Measurements from ENCODE around the gene PLA2G4A.

PLA2G4A gene

GRCh38 chr1:186793582-186793927 is 35.2 kb upstream of the PLA2G4A start:
- no peak overlapping the region for H3K9ac ChIP-seq (ENCODE audit: insufficient read length)
- no peak for DNase-seq (ENCODE audit: low read depth, low spot score)
- no peaks in the 10 kb centered on the region for H3K36me3 ChIP-seq (ENCODE audit: insufficient read depth, low read length)
- no peaks in the 10 kb centered on the region for H3K9me3 ChIP-seq (ENCODE audit: low read depth, low read length)
- no peak for TF ChIP-seq FOXP2 (optimal IDR thresholded peaks at IDR 0.05; ENCODE audit: control extremely low read depth, extremely low read length, insufficient read depth)
- TF ChIP-seq EZH2 (IDR thresholded peaks at IDR 0.05) = no peak
- no peak for TF ChIP-seq POLR2AphosphoS5 (IDR thresholded peaks at IDR 0.05; ENCODE audit: borderline replicate concordance, low read depth, low read length)
- no peak overlapping the region for H3K27ac ChIP-seq
- H3K4me3 ChIP-seq = no peak overlapping the region

- H3K4me3 ChIP-seq = no peak overlapping the region
- no peak overlapping the region for H3K9ac ChIP-seq (ENCODE audit: insufficient read length)
- no peak overlapping the region for H3K27ac ChIP-seq
- no peaks in the 10 kb centered on the region for H3K36me3 ChIP-seq (ENCODE audit: insufficient read depth, low read length)
- no peaks in the 10 kb centered on the region for H3K9me3 ChIP-seq (ENCODE audit: low read depth, low read length)
- TF ChIP-seq EZH2 (IDR thresholded peaks at IDR 0.05) = no peak
- no peak for TF ChIP-seq FOXP2 (optimal IDR thresholded peaks at IDR 0.05; ENCODE audit: control extremely low read depth, extremely low read length, insufficient read depth)
- TF ChIP-seq POLR2AphosphoS5 (IDR thresholded peaks at IDR 0.05; ENCODE audit: borderline replicate concordance, low read depth, low read length) = no peak
- DNase-seq (ENCODE audit: low read depth, low spot score) = no peak
Observed at GRCh38 chr1:186798960-186799688, 29.6 kb upstream of the PLA2G4A start.

- Histone ChIP-seq H3K9me3 (ENCODE audit: low read depth, low read length) (no peaks in the 10 kb centered on the region), H3K4me3 (no peak overlapping the region), H3K27ac (no peak overlapping the region), H3K9ac (ENCODE audit: insufficient read length) (no peak overlapping the region), H3K36me3 (ENCODE audit: insufficient read depth, low read length) (no peaks in the 10 kb centered on the region)
- no peak for TF ChIP-seq FOXP2 (optimal IDR thresholded peaks at IDR 0.05; ENCODE audit: control extremely low read depth, extremely low read length, insufficient read depth)
- no peak for TF ChIP-seq POLR2AphosphoS5 (IDR thresholded peaks at IDR 0.05; ENCODE audit: borderline replicate concordance, low read depth, low read length)
- TF ChIP-seq EZH2 (IDR thresholded peaks at IDR 0.05) = no peak
- DNase-seq (ENCODE audit: low read depth, low spot score) = no peak
Observed at GRCh38 chr1:186799689-186800054, 29.1 kb upstream of the PLA2G4A start.

GRCh38 chr1:186802388-186802787 is 26.4 kb upstream of the PLA2G4A start:
- no peak for DNase-seq (ENCODE audit: low read depth, low spot score)
- Histone ChIP-seq H3K36me3 (ENCODE audit: insufficient read depth, low read length) (no peaks in the 10 kb centered on the region), H3K9ac (ENCODE audit: insufficient read length) (no peak overlapping the region), H3K9me3 (ENCODE audit: low read depth, low read length) (no peaks in the 10 kb centered on the region), H3K4me3 (no peak overlapping the region), H3K27ac (no peak overlapping the region)
- TF ChIP-seq EZH2 (IDR thresholded peaks at IDR 0.05) (no peak), FOXP2 (optimal IDR thresholded peaks at IDR 0.05; ENCODE audit: control extremely low read depth, extremely low read length, insufficient read depth) (no peak), POLR2AphosphoS5 (IDR thresholded peaks at IDR 0.05; ENCODE audit: borderline replicate concordance, low read depth, low read length) (no peak)

- Histone ChIP-seq H3K9ac (ENCODE audit: insufficient read length) (no peak overlapping the region), H3K9me3 (ENCODE audit: low read depth, low read length) (no peaks in the 10 kb centered on the region), H3K4me3 (no peak overlapping the region), H3K36me3 (ENCODE audit: insufficient read depth, low read length) (no peaks in the 10 kb centered on the region), H3K27ac (no peak overlapping the region)
- TF ChIP-seq EZH2 (IDR thresholded peaks at IDR 0.05) (no peak), POLR2AphosphoS5 (IDR thresholded peaks at IDR 0.05; ENCODE audit: borderline replicate concordance, low read depth, low read length) (no peak), FOXP2 (optimal IDR thresholded peaks at IDR 0.05; ENCODE audit: control extremely low read depth, extremely low read length, insufficient read depth) (no peak)
- no peak for DNase-seq (ENCODE audit: low read depth, low spot score)
Observed at GRCh38 chr1:186804679-186805078, 24.1 kb upstream of the PLA2G4A start.

GRCh38 chr1:186806477-186806876 is 22.3 kb upstream of the PLA2G4A start:
- no peak for DNase-seq (ENCODE audit: low read depth, low spot score)
- no peak for TF ChIP-seq EZH2 (IDR thresholded peaks at IDR 0.05)

GRCh38 chr1:186807163-186807562 is 21.6 kb upstream of the PLA2G4A start:
- TF ChIP-seq EZH2 (IDR thresholded peaks at IDR 0.05) (no peak), FOXP2 (optimal IDR thresholded peaks at IDR 0.05; ENCODE audit: control extremely low read depth, extremely low read length, insufficient read depth) (no peak), POLR2AphosphoS5 (IDR thresholded peaks at IDR 0.05; ENCODE audit: borderline replicate concordance, low read depth, low read length) (no peak)
- Histone ChIP-seq H3K4me3 (no peak overlapping the region), H3K36me3 (ENCODE audit: insufficient read depth, low read length) (no peaks in the 10 kb centered on the region), H3K9ac (ENCODE audit: insufficient read length) (no peak overlapping the region), H3K9me3 (ENCODE audit: low read depth, low read length) (no peaks in the 10 kb centered on the region), H3K27ac (no peak overlapping the region)
- no peak for DNase-seq (ENCODE audit: low read depth, low spot score)

More at GRCh38 chr1:186806477-186806876, 22.3 kb upstream of the PLA2G4A start:
- Histone ChIP-seq H3K36me3 (ENCODE audit: insufficient read depth, low read length) (no peaks in the 10 kb centered on the region), H3K4me3 (no peak overlapping the region), H3K9ac (ENCODE audit: insufficient read length) (no peak overlapping the region), H3K9me3 (ENCODE audit: low read depth, low read length) (no peaks in the 10 kb centered on the region), H3K27ac (no peak overlapping the region)

GRCh38 chr1:186811892-186812291 is 16.9 kb upstream of the PLA2G4A start:
- Histone ChIP-seq H3K27ac (no peak overlapping the region), H3K36me3 (ENCODE audit: insufficient read depth, low read length) (no peaks in the 10 kb centered on the region), H3K4me3 (no peak overlapping the region), H3K9me3 (ENCODE audit: low read depth, low read length) (no peaks in the 10 kb centered on the region), H3K9ac (ENCODE audit: insufficient read length) (no peak overlapping the region)
- DNase-seq (ENCODE audit: low read depth, low spot score) = no peak
- TF ChIP-seq POLR2AphosphoS5 (IDR thresholded peaks at IDR 0.05; ENCODE audit: borderline replicate concordance, low read depth, low read length) = no peak
- TF ChIP-seq FOXP2 (optimal IDR thresholded peaks at IDR 0.05; ENCODE audit: control extremely low read depth, extremely low read length, insufficient read depth) = no peak
- TF ChIP-seq EZH2 (IDR thresholded peaks at IDR 0.05) = no peak

GRCh38 chr1:186812570-186812969 is 16.2 kb upstream of the PLA2G4A start:
- Histone ChIP-seq H3K27ac (no peak overlapping the region), H3K36me3 (ENCODE audit: insufficient read depth, low read length) (no peaks in the 10 kb centered on the region), H3K4me3 (no peak overlapping the region), H3K9me3 (ENCODE audit: low read depth, low read length) (no peaks in the 10 kb centered on the region), H3K9ac (ENCODE audit: insufficient read length) (no peak overlapping the region)
- TF ChIP-seq POLR2AphosphoS5 (IDR thresholded peaks at IDR 0.05; ENCODE audit: borderline replicate concordance, low read depth, low read length) = no peak
- no peak for TF ChIP-seq EZH2 (IDR thresholded peaks at IDR 0.05)
- TF ChIP-seq FOXP2 (optimal IDR thresholded peaks at IDR 0.05; ENCODE audit: control extremely low read depth, extremely low read length, insufficient read depth) = no peak
- DNase-seq (ENCODE audit: low read depth, low spot score) = no peak

All from SK-N-MC (cell line).